Mesendoderm (in vitro differentiated cells): ENCODE data around the gene MATCAP1. TPM values are rescaled to one million over a fixed set of nuclear protein-coding genes. Genes with fewer than 3 reads are reported as not detected.

Source experiments
- DNase-seq: peaks from one replicate; pipeline ENCODE4 v3.0.0; 2013
- H2AK5ac ChIP-seq: 2 replicates; pipeline ENCODE4 v1.6.1; 2013; ENCODE audit warnings: low read length, inconsistent platforms
- H2BK120ac ChIP-seq: 2 replicates; pipeline ENCODE4 v1.6.1; 2013; ENCODE audit warnings: low read depth, mild to moderate bottlenecking, low read length, moderate library complexity, mixed read lengths
- H2BK15ac ChIP-seq: replicated peaks from 2 replicates; pipeline ENCODE4 v1.6.1; 2013; ENCODE audit warnings: low read depth, mild to moderate bottlenecking, moderate library complexity
- H2BK5ac ChIP-seq: 2 replicates; pipeline ENCODE4 v1.6.1; 2013; ENCODE audit warnings: low read length, inconsistent platforms
- H3K18ac ChIP-seq: 2 replicates; pipeline ENCODE4 v1.6.1; 2013; ENCODE audit warnings: mild to moderate bottlenecking, low read length, mixed read lengths
- H3K23ac ChIP-seq: one replicate; pipeline ENCODE4 v1.6.1; 2013; ENCODE audit warnings: low read length
- H3K27ac ChIP-seq: 2 replicates; pipeline ENCODE4 v1.5.1; 2013; ENCODE audit warnings: low read depth, mild to moderate bottlenecking, inconsistent platforms, low read length, moderate library complexity
- H3K27me3 ChIP-seq: 2 replicates; pipeline ENCODE4 v1.6.1; 2013; ENCODE audit warnings: low read length, control low read depth, mild to moderate bottlenecking, inconsistent platforms; ENCODE audit not compliant: insufficient read depth, poor library complexity
- H3K36me3 ChIP-seq: 2 replicates; pipeline ENCODE4 v1.6.1; 2013; ENCODE audit warnings: low read length, inconsistent platforms; ENCODE audit not compliant: control insufficient read depth, insufficient read depth
- H3K4ac ChIP-seq: one replicate; pipeline ENCODE4 v1.6.1; 2013; ENCODE audit warnings: low read depth, mild to moderate bottlenecking, low read length, moderate library complexity
- H3K4me1 ChIP-seq: 2 replicates; pipeline ENCODE4 v1.6.1; 2013; ENCODE audit warnings: low read depth, low read length, inconsistent platforms; ENCODE audit not compliant: control insufficient read depth
- H3K4me2 ChIP-seq: 2 replicates; pipeline ENCODE4 v1.6.1; 2013; ENCODE audit warnings: low read length
- H3K4me3 ChIP-seq: 2 replicates; pipeline ENCODE4 v1.5.1; 2013; ENCODE audit warnings: mild to moderate bottlenecking, low read length
- H3K56ac ChIP-seq: one replicate; pipeline ENCODE4 v1.6.1; 2013; ENCODE audit warnings: low read length
- H3K79me1 ChIP-seq: 2 replicates; pipeline ENCODE4 v1.6.1; 2013; ENCODE audit warnings: low read length, inconsistent platforms
- H3K79me2 ChIP-seq: 2 replicates; pipeline ENCODE4 v1.6.1; 2013; ENCODE audit warnings: mild to moderate bottlenecking, low read length; ENCODE audit not compliant: control insufficient read depth, insufficient read depth
- H3K9ac ChIP-seq: 2 replicates; pipeline ENCODE4 v1.6.1; 2013; ENCODE audit warnings: low read length, inconsistent platforms
- H4K5ac ChIP-seq: one replicate; pipeline ENCODE4 v1.6.1; 2013; ENCODE audit warnings: low read length
- H4K8ac ChIP-seq: one replicate; pipeline ENCODE4 v1.6.1; 2013; ENCODE audit warnings: low read depth, mild to moderate bottlenecking, control low read depth, low read length, moderate library complexity
- WGBS: extraction: QIAGEN DNeasy Blood & Tissue Kit; methylation state at CpG from one replicate; pipeline ENCODE4 v1.1.7; 2013; ENCODE audit warnings: low lambda C conversion rate, missing lambda C conversion rate; ENCODE audit not compliant: insufficient coverage; ENCODE audit errors: extremely low coverage; 5-methylcytosine and 5-hydroxymethylcytosine counted together
- polyA plus RNA-seq, 2 experiments: library from polyadenylated mRNA; stranded (reverse); fragments of 200-250 nt; gene quantifications; one replicate each; pipeline ENCODE4 v1.2.3, GENCODE V29; 2013

The MATCAP1 gene
- polyA plus RNA-seq (2013, experiment 1 of 2): 9.7 TPM
- 8.2 TPM for polyA plus RNA-seq (2013, experiment 2 of 2)

DNA sequence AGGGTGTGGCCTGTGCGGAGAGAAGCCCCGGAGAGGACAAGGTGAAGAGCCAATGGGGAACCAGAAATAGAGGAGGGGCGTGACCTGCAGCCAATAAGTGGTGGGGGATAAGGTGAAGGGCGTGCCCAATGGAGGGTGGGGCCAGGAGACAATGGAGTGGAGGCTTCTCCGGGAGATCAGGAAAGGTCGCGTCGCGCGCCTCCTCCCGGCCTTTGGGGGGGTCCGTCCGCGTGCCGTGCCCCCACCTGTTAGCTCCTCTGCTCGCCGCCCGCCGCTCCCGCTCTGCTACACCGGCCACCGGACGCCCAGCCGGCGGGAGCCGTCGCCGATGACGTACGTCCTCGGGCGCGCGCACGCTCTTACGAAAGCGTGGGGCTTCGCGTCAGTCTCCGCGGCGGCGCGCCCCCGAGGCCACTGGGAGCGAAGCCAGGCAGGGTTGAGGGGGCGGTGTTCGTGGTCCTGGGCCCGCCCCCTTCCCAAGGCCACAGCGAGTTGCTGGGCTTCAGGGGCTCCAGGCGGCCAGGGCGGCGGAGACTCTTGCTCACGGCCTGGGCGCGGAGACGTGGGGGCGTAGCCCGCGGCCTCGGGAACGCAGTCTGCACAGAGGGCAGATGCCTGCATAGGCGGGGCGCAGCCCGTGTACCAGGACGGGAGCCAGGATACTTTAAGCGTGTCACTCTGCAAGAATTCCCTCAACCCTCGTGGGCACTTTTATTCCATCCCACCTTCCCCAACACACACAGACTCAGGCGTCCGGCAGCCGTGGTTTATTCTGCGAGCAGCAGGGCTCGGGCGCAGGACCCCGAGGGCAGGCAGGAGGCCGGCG is at the start of gene MATCAP1:
TSS of gene MATCAP1 (minus strand) at position 337 of the 826 bp plus-strand sequence. CDS start 3,353 bp downstream, outside the sequence.
- Histone ChIP-seq H3K9ac (peak within 1 kb of the TSS; percentile 85), H3K27ac (no peak within 1 kb of the TSS), H4K5ac (no peak within 1 kb of the TSS), H2BK5ac (peak within 1 kb of the TSS; percentile 72), H3K27me3 (no peaks in the 10 kb centered on the region), H2AK5ac (peak within 1 kb of the TSS; percentile 73), H3K18ac (peak within 1 kb of the TSS; percentile 15), H2BK15ac (no peak within 1 kb of the TSS), H3K79me1 (peaks cover 4% of the 10 kb centered on the region), H3K4me1 (peaks cover 3% of the 10 kb centered on the region), H3K36me3 (no peaks in the 10 kb centered on the region), H2BK120ac (no peak within 1 kb of the TSS), H4K8ac (no peak within 1 kb of the TSS), H3K4me2 (peak within 1 kb of the TSS; percentile 92), H3K4ac (no peak within 1 kb of the TSS), H3K56ac (peak within 1 kb of the TSS; percentile 98), H3K79me2 (no peaks in the 10 kb centered on the region), H3K23ac (peak within 1 kb of the TSS; percentile 19), H3K4me3 (peak within 1 kb of the TSS; percentile 63)
- DNase-seq: peak; percentile 99
- WGBS: no CpG with 5 or more reads among the region's 77 CpGs

DNA sequence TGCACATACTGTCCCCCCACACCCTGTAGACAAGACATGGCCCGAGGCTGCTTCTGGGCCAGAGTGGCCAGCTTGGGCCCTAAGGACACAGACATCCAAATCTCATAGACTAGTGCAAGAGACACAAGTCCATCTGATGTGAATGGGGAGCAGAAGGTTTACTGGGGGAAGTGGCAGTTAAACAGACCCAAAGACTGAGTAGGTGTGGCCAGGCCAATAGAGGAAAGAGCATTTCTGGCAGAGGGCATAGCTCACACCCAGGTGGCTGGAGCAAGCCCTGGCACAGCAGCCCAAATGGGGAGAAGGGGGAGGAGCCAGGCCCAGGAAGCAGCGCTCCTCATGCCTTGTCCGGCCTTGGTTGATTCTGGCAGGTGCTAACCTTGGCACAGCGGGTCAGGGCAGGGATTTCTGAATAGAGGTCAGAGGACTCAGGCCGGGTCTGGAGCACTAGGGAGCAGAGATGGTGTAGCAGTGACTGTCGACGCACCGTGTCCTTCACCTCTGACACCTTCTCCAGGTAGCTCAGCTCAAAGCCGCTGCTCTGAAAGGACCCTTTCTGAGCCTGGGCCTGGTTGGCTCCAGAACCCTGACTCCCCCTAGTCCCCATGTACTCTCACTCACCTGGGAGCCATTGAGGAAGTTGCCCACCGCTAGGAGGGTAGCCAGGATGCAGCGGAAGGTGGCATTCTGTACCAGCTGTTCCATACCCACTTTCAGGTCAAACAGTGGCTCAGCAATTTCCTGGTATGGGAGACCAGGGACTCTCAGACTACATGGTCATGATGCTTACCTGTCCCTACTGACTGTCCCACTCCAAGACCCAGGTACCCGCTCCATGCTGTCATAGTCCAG is 47.3 kb upstream of the MATCAP1 start:
- H3K79me1 ChIP-seq: peaks cover 15% of the 10 kb centered on the region
- H3K9ac ChIP-seq: no peak overlapping the region
- H2AK5ac ChIP-seq: no peak overlapping the region
- no peak overlapping the region for H2BK15ac ChIP-seq
- no peak overlapping the region for H3K56ac ChIP-seq
- no peak for DNase-seq
- no peak overlapping the region for H4K5ac ChIP-seq
- no peak overlapping the region for H3K4me2 ChIP-seq
- peaks cover 13% of the 10 kb centered on the region for H3K79me2 ChIP-seq
- peaks cover 26% of the 10 kb centered on the region for H3K36me3 ChIP-seq
- H3K4me1 ChIP-seq: no peaks in the 10 kb centered on the region
- H3K18ac ChIP-seq: no peak overlapping the region
- no peak overlapping the region for H3K23ac ChIP-seq
- no peak overlapping the region for H4K8ac ChIP-seq
- H2BK120ac ChIP-seq: no peak overlapping the region
- H3K4ac ChIP-seq: no peak overlapping the region
- WGBS: no CpG with 5 or more reads among the region's 12 CpGs
- H3K27ac ChIP-seq: no peak overlapping the region
- H3K4me3 ChIP-seq: no peak overlapping the region
- H3K27me3 ChIP-seq: no peaks in the 10 kb centered on the region
- no peak overlapping the region for H2BK5ac ChIP-seq

DNA sequence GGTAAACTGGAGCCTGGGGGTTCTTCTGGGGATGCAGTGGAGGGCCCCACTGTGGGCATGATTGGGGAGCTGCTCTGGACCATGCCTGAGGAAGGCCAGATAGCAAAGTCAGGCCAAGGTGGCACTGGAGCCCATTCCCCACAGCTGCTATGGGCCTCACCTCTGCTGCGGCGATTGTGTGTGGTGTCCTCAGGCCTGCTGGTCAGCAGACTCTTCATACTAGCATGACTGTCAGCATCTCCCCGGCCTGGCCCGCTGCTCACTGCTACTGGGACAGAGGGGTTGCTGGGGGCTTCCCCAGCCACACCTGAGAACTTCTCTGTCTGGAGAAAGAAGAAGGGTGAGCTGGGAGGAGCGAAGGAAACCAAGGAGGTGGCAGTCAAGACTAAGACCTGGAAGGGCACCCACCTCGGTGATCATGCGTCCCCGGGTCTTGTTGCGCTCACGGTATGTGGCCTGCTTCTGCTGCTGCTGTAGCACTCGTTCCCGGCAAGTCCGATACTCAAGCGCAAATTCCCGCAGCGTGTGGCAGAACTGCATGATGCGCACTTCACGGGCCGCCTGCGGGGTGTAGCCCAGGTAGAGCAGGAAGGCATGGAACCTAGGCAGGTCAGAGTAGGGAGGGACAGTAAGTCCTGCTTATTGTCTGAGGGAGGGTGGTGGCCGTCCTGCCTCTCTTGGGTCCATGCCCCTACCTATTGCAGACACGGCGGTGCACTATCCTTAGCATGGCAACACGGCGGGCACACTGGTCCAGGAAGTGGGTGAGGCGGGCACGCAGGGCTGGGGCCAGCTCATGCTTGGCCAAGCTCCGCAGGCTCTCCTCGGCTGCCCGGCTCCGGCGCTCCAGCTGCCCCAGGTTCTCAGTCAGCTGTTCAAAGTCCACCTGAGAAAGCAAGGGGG is 46.4 kb upstream of the MATCAP1 start:
- Histone ChIP-seq H3K4me3 (no peak overlapping the region), H3K4me2 (no peak overlapping the region), H4K8ac (no peak overlapping the region), H3K27me3 (no peaks in the 10 kb centered on the region), H4K5ac (no peak overlapping the region), H3K23ac (no peak overlapping the region), H3K4ac (no peak overlapping the region), H2BK120ac (no peak overlapping the region), H3K79me1 (peaks cover 15% of the 10 kb centered on the region), H2BK5ac (no peak overlapping the region), H2AK5ac (no peak overlapping the region), H3K18ac (no peak overlapping the region), H3K9ac (no peak overlapping the region), H3K4me1 (no peaks in the 10 kb centered on the region), H3K79me2 (peaks cover 13% of the 10 kb centered on the region), H3K56ac (no peak overlapping the region), H2BK15ac (no peak overlapping the region), H3K36me3 (peaks cover 21% of the 10 kb centered on the region), H3K27ac (no peak overlapping the region)
- DNase-seq: no peak
- no CpG with 5 or more reads among the region's 32 CpGs for WGBS

DNA sequence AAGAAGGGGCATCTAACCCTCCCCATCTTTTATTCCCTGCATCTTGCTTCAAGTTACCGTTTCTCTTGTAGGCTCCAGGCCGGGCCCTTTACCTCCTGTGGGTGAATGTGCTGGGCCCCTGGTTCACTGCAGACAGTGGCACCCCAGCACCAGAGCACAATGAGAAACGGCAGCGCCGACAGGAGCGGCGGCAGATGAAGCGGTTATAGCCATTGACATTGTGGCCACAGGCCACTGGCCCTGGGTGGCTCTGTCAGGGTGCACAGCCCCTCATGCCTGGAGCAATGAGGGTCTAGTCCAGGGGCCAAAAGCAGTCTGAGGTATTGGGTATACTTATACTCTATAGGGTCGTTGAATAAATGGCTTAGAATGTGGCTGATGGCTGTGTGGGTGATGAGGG is 45.1 kb upstream of the MATCAP1 start:
- H3K4me3 ChIP-seq: no peak overlapping the region

DNA sequence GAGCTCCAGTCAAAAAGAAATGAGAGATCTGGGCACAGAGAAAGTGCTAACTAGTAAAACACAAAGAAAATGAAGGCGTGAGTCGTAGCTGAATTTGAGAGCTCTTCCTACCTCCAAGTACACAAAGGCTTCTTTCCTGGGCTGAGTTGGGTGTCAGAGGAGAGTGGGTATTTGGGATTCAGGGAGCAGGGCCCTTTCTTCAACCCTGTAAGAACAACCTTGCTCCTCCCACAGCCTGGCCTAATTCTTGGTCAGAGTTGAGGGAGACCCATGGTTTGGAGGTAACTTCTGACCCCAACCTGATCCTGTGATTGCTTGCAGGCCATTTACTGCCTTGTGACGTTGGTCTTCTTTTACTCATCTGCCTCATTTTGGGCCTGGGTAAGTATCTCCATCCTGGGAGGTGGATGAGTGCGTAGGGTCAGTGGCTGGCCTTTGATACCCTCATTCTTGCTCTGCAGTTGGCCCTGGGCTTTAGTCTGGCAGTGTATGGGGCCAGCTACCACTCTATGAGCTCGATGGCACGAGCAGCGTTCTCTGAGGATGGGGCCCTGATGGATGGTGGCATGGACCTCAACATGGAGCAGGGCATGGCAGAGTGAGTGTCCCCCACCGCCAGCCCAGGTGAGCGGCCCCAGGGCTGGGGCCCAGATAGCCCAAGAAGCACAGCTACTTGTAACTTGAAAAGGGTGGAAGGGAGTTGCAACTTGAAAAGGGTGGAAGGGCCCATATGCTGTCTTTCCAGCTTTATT is 44.4 kb upstream of the MATCAP1 start:
- no peak overlapping the region for H4K8ac ChIP-seq
- no peak overlapping the region for H2BK5ac ChIP-seq
- H3K23ac ChIP-seq: no peak overlapping the region
- peaks cover 19% of the 10 kb centered on the region for H3K36me3 ChIP-seq
- no peak overlapping the region for H4K5ac ChIP-seq
- no CpG with 5 or more reads among the region's 9 CpGs for whole genome bisulfite sequencing
- no peak overlapping the region for H3K4me3 ChIP-seq
- peak overlapping the region; percentile 99 for H3K4me2 ChIP-seq
- no peak overlapping the region for H3K56ac ChIP-seq
- no peak for DNase-seq
- no peak overlapping the region for H2AK5ac ChIP-seq
- no peak overlapping the region for H3K4ac ChIP-seq
- H2BK15ac ChIP-seq: no peak overlapping the region
- H3K79me1 ChIP-seq: peaks cover 15% of the 10 kb centered on the region
- H3K27me3 ChIP-seq: no peaks in the 10 kb centered on the region
- no peak overlapping the region for H2BK120ac ChIP-seq
- H3K9ac ChIP-seq: peak overlapping the region; percentile 97
- no peak overlapping the region for H3K18ac ChIP-seq
- H3K79me2 ChIP-seq: peaks cover 13% of the 10 kb centered on the region
- H3K4me1 ChIP-seq: peaks cover 2% of the 10 kb centered on the region
- H3K27ac ChIP-seq: no peak overlapping the region

More for the DNA sequence above, 45.1 kb upstream of the MATCAP1 start:
- no peak overlapping the region for H3K4me2 ChIP-seq
- no peak for DNase-seq
- H3K27me3 ChIP-seq: no peaks in the 10 kb centered on the region
- no peak overlapping the region for H2BK120ac ChIP-seq
- peaks cover 13% of the 10 kb centered on the region for H3K79me2 ChIP-seq
- no peak overlapping the region for H3K23ac ChIP-seq
- H3K79me1 ChIP-seq: peaks cover 15% of the 10 kb centered on the region
- H4K5ac ChIP-seq: no peak overlapping the region
- H3K56ac ChIP-seq: no peak overlapping the region
- no peak overlapping the region for H4K8ac ChIP-seq
- H3K9ac ChIP-seq: no peak overlapping the region
- peaks cover 2% of the 10 kb centered on the region for H3K4me1 ChIP-seq
- no peak overlapping the region for H2BK5ac ChIP-seq
- no peak overlapping the region for H2BK15ac ChIP-seq
- peaks cover 21% of the 10 kb centered on the region for H3K36me3 ChIP-seq
- no peak overlapping the region for H2AK5ac ChIP-seq
- H3K4ac ChIP-seq: no peak overlapping the region
- no peak overlapping the region for H3K18ac ChIP-seq
- WGBS: no CpG with 5 or more reads among the region's 9 CpGs
- no peak overlapping the region for H3K27ac ChIP-seq
